Activated B cell treated with CpG ODN at 0.5 μM for 24 hours (primary cell): ENCODE data around the gene TSPYL4. TPM values are rescaled to one million over a fixed set of nuclear protein-coding genes. Genes with fewer than 3 reads are reported as not detected.

Source experiments
- ATAC-seq: fragments of 200-7000 bp; cut with Tn5 transposase; one replicate; pipeline ENCODE4 v1.10.0; 2021; ENCODE audit warnings: low read depth, mild to moderate bottlenecking, moderate library complexity
- CTCF ChIA-PET: fragments of 350-600 bp; sonication (Branson Sonifier 250); formaldehyde crosslinking; loops from one replicate; lab custom pipeline; 2021; ENCODE audit warnings: antibody characterized with exemption; lab: Charles Lee
- POLR2A ChIA-PET: fragments of 350-600 bp; sonication (Branson Sonifier 250); formaldehyde crosslinking; loops from one replicate; lab custom pipeline; 2021; ENCODE audit warnings: antibody characterized with exemption; lab: Charles Lee
- DNase-seq: peaks from one replicate; pipeline ENCODE4 v3.0.0; 2022
- H3K27ac Mint-ChIP-seq: one replicate; pipeline ENCODE4 v1.8.0; 2020; ENCODE audit warnings: mixed read lengths
- H3K27me3 Mint-ChIP-seq: one replicate; pipeline ENCODE4 v1.8.0; 2021; ENCODE audit warnings: mixed read lengths
- H3K36me3 Mint-ChIP-seq: one replicate; pipeline ENCODE4 v1.8.0; 2021; ENCODE audit warnings: low read depth, mixed read lengths
- H3K4me1 Mint-ChIP-seq: one replicate; pipeline ENCODE4 v1.8.0; 2021; ENCODE audit warnings: mixed read lengths
- H3K4me3 Mint-ChIP-seq: one replicate; pipeline ENCODE4 v1.8.0; 2020; ENCODE audit warnings: mild to moderate bottlenecking, mixed read lengths
- H3K9me3 Mint-ChIP-seq: one replicate; pipeline ENCODE4 v1.8.0; 2020; ENCODE audit warnings: mixed read lengths
- intact Hi-C: fragments of 100-400 bp; cut with micrococcal nuclease; formaldehyde crosslinking; loops from one replicate; pipeline ENCODE4 v1.15.1; 2024
- total RNA-seq: library from RNA; stranded (reverse); gene quantifications from 2 replicates; pipeline ENCODE4 v1.2.3, GENCODE V29; 2022
- TF ChIP-seq, protein P1 (sequence below): fragments of 200-600 bp; IDR thresholded peaks from one replicate; pipeline ENCODE4 v1.8.0; 2022; ENCODE audit warnings: antibody characterized with exemption, mild to moderate bottlenecking

The TSPYL4 gene
- total RNA-seq, 1 donor from 2014 or later = 16.7 TPM

DNA sequence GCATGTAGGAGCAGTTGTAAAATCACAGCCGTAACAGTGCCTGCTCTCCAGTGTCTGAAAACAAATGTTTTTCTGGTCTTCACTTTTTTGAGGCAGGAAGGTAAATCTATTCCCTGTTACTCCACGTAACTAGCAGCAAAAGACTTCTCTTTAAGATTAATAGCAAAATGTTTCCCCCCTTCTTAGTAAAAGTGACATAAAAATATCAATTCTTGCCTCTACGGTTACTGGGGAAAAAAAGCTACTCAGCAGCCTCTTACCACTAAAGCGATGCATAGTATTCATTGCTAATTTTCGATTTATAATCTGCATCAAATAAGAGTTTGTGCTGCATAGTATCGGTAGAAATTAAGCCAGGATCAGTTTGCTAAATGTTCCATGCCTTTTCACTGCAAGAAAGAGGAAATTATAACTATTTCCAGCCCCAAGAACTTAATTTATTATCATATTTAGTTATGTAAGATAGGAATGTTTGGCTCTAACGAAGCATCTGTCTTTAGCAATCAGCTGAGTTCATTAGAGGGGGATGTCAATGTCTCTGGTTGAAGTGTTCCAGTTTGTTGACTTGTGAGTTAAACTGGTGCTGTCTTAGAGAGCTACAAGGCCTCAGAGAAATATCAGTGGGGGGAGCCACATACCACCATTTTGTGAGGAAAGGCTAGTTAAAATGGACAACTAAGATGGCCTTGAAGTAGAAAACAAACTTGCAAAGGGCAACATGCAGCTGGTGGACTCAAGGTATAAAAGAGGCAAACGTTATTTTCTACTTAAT lies 26.5 kb upstream of the TSPYL4 start:
- intact Hi-C loops = loop anchor here (2.0 kb wide), 2 partner anchors 130 to 182 kb away; no protein-coding TSS in a partner anchor
- Mint-ChIP-seq H3K27me3 (no peaks in the 10 kb centered on the region), H3K36me3 (peaks cover 44% of the 10 kb centered on the region), H3K9me3 (no peaks in the 10 kb centered on the region), H3K27ac (peak overlapping the region; percentile 100), H3K4me1 (peaks cover 65% of the 10 kb centered on the region), H3K4me3 (peak overlapping the region; percentile 95)
- TF ChIP-seq, protein P1, sequence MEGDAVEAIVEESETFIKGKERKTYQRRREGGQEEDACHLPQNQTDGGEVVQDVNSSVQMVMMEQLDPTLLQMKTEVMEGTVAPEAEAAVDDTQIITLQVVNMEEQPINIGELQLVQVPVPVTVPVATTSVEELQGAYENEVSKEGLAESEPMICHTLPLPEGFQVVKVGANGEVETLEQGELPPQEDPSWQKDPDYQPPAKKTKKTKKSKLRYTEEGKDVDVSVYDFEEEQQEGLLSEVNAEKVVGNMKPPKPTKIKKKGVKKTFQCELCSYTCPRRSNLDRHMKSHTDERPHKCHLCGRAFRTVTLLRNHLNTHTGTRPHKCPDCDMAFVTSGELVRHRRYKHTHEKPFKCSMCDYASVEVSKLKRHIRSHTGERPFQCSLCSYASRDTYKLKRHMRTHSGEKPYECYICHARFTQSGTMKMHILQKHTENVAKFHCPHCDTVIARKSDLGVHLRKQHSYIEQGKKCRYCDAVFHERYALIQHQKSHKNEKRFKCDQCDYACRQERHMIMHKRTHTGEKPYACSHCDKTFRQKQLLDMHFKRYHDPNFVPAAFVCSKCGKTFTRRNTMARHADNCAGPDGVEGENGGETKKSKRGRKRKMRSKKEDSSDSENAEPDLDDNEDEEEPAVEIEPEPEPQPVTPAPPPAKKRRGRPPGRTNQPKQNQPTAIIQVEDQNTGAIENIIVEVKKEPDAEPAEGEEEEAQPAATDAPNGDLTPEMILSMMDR = no peak
- ATAC-seq = no peak
- ChIA-PET POLR2A (interaction anchor here (0.6 to 3.0 kb wide), 23 partner anchors 8 to 388 kb away, joined by 3 to 50 read pairs (median 4); partner anchors contain the start of genes CALHM5, CALHM6, NT5DC1 and RWDD1), CTCF (interaction anchor here (0.8 to 1.7 kb wide), 6 partner anchors 8 to 291 kb away, joined by 3 to 12 read pairs (median 4); partner anchors contain the start of gene RWDD1)
- DNase-seq = no peak

DNA sequence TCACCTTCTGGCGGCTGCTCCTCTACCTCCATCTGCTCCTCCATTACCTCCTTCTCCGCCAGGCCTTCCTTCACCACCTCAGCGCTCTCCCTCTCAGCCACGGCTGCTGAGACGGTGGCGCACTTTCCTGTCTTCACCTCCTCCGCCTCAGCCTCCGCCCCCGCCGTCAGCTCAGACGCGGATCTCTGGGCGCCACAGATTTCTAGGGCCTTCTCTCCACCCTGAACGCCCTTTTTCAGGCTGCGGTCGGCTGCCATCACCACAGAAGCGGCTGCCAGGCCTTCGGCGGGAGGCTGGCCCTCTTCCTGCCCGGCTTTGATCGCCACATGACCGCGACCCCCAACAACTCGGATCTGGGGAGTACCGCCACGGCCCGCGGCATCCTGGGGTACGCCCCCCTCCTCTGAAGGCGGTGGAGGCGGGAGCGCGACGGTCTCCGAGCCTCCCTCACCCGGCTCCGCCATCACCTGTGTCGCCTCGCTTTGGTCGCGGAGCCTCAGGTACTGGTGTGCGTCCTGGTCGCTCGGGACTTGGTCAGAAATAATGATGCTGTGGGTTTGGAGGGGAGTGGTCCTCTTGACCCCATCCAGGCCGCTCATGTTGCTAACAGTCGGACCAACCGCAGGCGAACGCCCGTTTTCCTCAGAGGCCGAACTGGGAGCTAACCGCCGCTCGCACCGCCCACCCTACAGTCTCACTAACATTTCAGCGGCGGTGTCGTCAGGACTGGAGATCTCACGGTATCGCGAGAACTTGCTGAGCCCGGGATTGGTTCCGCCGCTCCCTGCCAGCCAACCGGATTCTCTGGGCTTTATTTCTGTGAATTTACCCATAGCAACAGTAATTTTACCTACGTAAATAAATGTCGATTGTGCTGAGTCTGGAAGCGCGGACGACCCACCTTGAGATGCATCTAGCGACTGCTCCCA lies 25.6 kb upstream of the TSPYL4 start, which contains the start of gene TSPYL1:
Gene TSPYL1 (minus strand): TSS at position 699 of the 929 bp plus-strand sequence. CDS start 100 bp downstream, at position 599.
- ChIA-PET POLR2A (interaction anchor here (0.6 to 3.0 kb wide), 23 partner anchors 8 to 389 kb away, joined by 3 to 50 read pairs (median 4); partner anchors contain the start of genes CALHM5, CALHM6, NT5DC1 and RWDD1), CTCF (interaction anchor here (0.8 to 2.7 kb wide), 9 partner anchors 8 to 292 kb away, joined by 3 to 17 read pairs (median 4); partner anchors contain the start of gene RWDD1)
- H3K4me1 Mint-ChIP-seq = peaks cover 71% of the 10 kb centered on the region
- ATAC-seq (peak; percentile 91), DNase-seq (peak; percentile 85)
- H3K36me3 Mint-ChIP-seq = peaks cover 49% of the 10 kb centered on the region
- peak within 1 kb of the TSS; percentile 100 for H3K27ac Mint-ChIP-seq
- H3K4me3 Mint-ChIP-seq = peak within 1 kb of the TSS; percentile 95
- intact Hi-C loops = loop anchor here (1.0 to 5.0 kb wide), 8 partner anchors 11 to 402 kb away; partner anchors contain the start of genes KPNA5, NT5DC1, RWDD1 and TSPYL4
- TF ChIP-seq, protein P1 = no peak
- no peaks in the 10 kb centered on the region for H3K9me3 Mint-ChIP-seq
- no peaks in the 10 kb centered on the region for H3K27me3 Mint-ChIP-seq

DNA sequence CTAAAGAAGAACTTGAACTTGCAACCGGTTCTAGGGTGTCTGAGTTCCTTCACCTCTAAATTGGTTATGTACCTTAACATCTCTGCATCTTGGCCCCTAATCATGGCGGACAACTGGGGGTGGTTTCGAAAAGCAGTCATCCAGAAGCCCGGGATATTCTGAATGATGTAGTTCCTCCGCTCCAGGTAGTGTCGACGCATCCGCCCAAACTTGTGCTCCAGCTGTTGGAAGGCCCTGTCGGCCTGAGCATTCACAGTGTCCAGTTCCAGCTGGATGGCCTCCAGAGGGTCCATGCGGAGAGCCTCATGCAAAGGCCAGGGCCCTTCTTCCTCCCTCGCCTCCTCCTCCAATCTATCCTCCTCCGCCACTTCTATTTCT lies 25.0 kb upstream of the TSPYL4 start:
- H3K27me3 Mint-ChIP-seq = no peaks in the 10 kb centered on the region
- TF ChIP-seq, protein P1 = no peak
- H3K4me1 Mint-ChIP-seq = peaks cover 74% of the 10 kb centered on the region
- H3K36me3 Mint-ChIP-seq = peaks cover 53% of the 10 kb centered on the region
- DNase-seq = no peak
- ChIA-PET CTCF (interaction anchor here (1.0 to 2.7 kb wide), 5 partner anchors 9 to 282 kb away, joined by 3 to 17 read pairs (median 6); no protein-coding TSS in a partner anchor), POLR2A (interaction anchor here (0.9 to 3.0 kb wide), 13 partner anchors 8 to 359 kb away, joined by 3 to 50 read pairs (median 8); partner anchors contain the start of genes CALHM6, RWDD1 and TSPYL4)
- peak overlapping the region; percentile 95 for H3K4me3 Mint-ChIP-seq
- H3K9me3 Mint-ChIP-seq = no peaks in the 10 kb centered on the region
- H3K27ac Mint-ChIP-seq = peak overlapping the region; percentile 100
- intact Hi-C loops = loop anchor here (1.0 to 5.0 kb wide), 6 partner anchors 11 to 402 kb away; partner anchors contain the start of genes KPNA5, NT5DC1, RWDD1 and TSPYL4
- ATAC-seq = no peak

DNA sequence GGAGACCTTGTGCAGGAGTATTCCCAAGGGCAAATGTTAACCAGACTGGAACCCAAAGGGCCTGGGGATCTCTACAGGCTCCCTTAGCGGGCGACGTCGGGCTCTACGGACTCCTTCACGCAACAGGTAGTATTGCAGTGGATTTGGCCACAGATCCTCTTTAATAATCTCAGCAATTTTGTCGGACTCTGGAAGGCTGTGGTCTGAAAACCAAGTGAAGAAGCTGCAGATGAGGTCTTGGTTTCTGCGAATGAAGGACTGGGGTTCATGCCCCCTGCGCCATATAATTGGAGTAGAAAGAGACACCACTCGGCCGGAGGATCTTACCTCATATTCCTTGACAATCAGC lies 24.6 kb upstream of the TSPYL4 start:
- peaks cover 55% of the 10 kb centered on the region for H3K36me3 Mint-ChIP-seq
- peak overlapping the region; percentile 95 for H3K4me3 Mint-ChIP-seq
- H3K27me3 Mint-ChIP-seq = no peaks in the 10 kb centered on the region
- intact Hi-C loops = loop anchor here (5.0 kb wide), 2 partner anchors 176 to 389 kb away; partner anchors contain the start of genes NT5DC1 and ZUP1
- no peaks in the 10 kb centered on the region for H3K9me3 Mint-ChIP-seq
- DNase-seq = no peak
- ChIA-PET POLR2A (interaction anchor here (0.9 to 3.0 kb wide), 4 partner anchors 25 to 292 kb away, joined by 3 to 50 read pairs (median 15); partner anchors contain the start of genes CALHM6, RWDD1 and TSPYL4), CTCF (interaction anchor here (1.0 to 2.7 kb wide), 5 partner anchors 9 to 283 kb away, joined by 3 to 17 read pairs (median 6); no protein-coding TSS in a partner anchor)
- TF ChIP-seq, protein P1 = no peak
- peaks cover 75% of the 10 kb centered on the region for H3K4me1 Mint-ChIP-seq
- H3K27ac Mint-ChIP-seq = peak overlapping the region; percentile 100
- no peak for ATAC-seq
